Neural progenitor cell (in vitro differentiated cells): ENCODE data around the gene STPG1.

Experiments
- EZH2 ChIP-seq: fragments of 200-600 bp; sonication (generic); IDR thresholded peaks from 2 replicates; pipeline ENCODE4 v1.6.1; 2017; ENCODE audit warnings: antibody characterized with exemption, mild to moderate bottlenecking, moderate library complexity
- TF ChIP-seq, protein P1 (sequence below): fragments of 200-600 bp; sonication (generic); IDR thresholded peaks from 2 replicates; pipeline ENCODE4 v1.5.1; 2017; ENCODE audit warnings: antibody characterized with exemption, mild to moderate bottlenecking

- TF ChIP-seq, protein P1, sequence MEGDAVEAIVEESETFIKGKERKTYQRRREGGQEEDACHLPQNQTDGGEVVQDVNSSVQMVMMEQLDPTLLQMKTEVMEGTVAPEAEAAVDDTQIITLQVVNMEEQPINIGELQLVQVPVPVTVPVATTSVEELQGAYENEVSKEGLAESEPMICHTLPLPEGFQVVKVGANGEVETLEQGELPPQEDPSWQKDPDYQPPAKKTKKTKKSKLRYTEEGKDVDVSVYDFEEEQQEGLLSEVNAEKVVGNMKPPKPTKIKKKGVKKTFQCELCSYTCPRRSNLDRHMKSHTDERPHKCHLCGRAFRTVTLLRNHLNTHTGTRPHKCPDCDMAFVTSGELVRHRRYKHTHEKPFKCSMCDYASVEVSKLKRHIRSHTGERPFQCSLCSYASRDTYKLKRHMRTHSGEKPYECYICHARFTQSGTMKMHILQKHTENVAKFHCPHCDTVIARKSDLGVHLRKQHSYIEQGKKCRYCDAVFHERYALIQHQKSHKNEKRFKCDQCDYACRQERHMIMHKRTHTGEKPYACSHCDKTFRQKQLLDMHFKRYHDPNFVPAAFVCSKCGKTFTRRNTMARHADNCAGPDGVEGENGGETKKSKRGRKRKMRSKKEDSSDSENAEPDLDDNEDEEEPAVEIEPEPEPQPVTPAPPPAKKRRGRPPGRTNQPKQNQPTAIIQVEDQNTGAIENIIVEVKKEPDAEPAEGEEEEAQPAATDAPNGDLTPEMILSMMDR = no peak
- TF ChIP-seq EZH2 = no peak
Measured at GRCh38 chr1:24459551-24460266, 46.1 kb upstream of the STPG1 start.
